NCI-H1105 treated with DMSO at 0.1 percent for 48 hours (cell line): ENCODE measurements around the gene PRRX2.

Source experiments
- DNase-seq: peaks from one replicate; lab custom pipeline; 2025; lab: John Stamatoyannopoulos, UW

The PRRX2 gene

DNA sequence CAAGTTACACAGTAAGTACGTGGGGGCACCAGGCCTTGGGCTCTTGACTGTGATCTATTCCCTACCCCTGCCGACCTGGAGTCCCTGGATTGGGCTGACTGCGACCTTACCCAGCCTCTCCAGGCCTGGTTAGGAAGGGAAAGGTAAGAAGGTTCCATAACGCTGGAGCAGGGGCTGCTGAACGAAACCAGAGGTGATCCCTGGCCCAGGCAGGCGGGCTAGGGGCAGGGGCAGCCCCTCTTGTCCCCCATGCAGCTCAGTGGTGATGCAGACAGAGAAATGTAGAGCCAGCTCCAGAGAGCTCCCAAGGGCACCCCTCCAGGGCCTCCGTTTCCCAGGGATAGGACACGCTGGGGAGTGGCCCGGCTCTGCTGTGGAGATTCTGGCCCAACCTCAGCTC, 14.1 kb downstream of the PRRX2 start:
- DNase-seq, result no peak

DNA sequence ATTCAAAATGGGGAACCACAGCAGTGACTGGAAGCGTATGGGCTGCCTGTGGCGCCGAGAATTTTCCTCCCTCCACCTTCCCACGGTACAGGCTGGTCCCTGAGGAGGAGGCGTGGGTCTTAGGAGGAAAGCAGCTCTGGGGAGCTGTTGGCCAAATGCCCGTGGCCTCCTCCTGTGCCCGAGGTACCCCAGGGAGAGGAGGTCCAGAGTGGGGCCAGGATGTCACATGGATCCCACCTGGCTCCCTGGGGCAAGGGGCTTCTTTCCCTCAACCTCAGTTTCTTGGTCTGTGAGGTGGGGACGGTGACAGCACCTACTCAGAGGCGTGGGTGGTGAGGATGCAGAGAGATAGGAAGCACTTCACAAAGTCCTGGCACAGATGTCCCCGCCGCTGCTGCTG, 16.5 kb downstream of the PRRX2 start:
- no peak for DNase-seq

- no peak for DNase-seq
Measured at GRCh38 chr9:129682381-129682780, 16.9 kb downstream of the PRRX2 start.

DNA sequence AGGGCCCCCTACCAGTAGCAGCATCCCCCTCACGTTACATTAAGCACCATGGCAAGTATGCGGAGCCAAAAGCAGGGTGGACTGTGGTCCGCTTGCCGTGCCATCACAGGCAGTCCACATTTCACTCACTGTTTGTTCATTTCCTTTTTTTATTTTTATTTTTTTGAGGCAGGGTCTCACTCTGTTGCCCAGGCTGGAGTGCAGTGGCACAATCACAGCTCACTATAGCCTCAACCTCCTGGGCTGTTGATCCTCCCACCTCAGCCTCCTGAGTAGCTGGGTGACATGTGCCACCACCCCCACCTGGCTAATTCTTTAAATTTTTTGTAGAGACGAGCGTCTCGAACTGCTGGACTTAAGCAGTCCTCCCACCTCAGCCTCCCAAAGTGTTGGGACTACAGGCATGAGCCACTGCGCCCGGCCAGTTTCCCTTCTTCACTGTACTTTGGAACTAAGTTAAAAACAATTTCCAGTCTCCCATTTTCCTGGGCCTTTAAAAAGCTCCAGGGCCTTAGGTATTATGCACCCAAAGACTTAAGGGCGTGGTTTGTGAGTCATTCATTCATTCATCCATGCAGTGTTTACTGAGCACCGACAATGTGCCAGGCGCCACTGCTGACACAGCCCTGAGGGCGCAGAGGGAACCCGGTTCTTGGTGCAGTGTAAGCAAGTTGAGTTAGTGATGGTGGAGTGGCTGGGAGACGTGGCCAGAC, 19.9 kb downstream of the PRRX2 start:
- no peak for DNase-seq

- DNase-seq, result no peak
Measured at GRCh38 chr9:129685933-129686259, 20.4 kb downstream of the PRRX2 start.

DNA sequence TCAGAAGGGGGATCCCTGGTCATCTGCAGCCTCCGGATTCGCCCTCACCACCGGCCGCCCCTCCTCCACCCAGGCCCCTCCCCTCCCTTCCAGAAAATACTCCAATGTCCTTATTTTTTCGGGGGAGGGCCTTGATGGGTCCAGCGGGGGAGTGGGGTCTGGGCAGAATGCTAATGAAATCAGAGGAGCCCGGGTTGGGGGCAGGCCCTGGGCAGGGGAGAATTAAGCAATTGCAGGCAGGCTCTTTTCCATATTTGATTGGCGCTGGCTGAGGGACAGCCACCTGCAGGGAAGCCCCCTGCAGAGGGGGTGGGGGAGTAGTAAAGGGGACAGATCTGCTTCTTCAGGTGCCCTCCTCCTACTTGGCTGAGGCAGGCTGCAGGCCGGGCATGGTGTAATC, 21.3 kb downstream of the PRRX2 start:
- DNase-seq, result no peak

DNA sequence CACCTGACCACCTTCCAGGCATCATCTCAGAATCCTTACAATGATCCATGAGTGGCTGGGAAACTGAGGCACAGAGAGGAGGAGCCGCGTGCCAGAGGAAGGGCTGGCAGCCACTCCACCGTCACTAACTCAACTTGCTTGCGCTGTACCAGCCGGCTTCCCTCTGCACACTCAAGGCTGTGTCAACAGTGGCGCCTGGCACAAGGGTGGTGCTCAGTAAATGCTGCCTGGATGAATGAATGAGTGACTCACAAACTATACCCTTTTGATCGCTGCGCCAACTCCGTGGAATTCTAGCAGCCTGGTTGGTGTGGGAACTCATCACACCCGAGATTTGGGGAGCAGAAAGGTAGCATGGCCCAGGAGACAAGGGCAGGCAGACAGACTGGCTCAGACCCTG, 21.9 kb downstream of the PRRX2 start:
- no peak for DNase-seq

DNA sequence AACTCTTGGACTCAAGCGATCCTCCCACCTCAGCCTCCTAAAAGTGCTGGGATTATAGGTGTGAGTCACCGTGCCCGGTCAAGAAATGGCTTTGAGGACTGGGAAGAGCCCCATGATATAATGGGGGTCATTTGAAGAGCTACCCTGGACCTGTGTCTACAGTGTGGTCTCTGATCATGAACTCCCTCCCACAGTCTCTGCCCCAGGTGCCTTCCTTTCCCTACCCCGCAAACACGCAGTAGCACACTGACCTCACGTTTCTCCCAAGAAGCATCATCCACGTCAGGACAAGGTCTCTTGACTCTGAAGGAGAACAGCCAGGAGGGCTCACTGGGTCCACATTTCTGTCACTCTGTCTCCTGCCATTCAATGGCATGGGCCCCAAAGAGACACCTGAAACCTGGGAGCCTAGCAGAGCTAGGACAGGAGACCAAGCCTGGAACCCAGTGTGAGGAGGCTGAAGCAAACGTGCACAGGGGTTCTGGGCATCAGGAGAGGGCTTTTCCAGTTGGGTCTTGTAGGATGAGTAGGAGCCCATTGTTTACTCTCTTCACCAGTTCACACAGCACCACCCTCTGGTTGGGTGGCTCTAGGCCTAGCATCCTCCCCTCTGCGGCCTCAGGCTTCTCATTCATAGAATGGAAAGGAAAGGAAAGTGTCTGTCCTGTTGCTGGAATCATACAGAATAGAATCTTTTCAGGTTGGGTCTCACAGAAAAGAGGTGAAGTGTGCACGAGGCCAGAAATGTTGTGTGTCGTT, 23.0 kb downstream of the PRRX2 start:
- no peak for DNase-seq

GRCh38 chr9:129692534-129692933, 27.1 kb downstream of the PRRX2 start:
- no peak for DNase-seq

- DNase-seq, result no peak
Measured at GRCh38 chr9:129693741-129694140, 28.3 kb downstream of the PRRX2 start.

DNA sequence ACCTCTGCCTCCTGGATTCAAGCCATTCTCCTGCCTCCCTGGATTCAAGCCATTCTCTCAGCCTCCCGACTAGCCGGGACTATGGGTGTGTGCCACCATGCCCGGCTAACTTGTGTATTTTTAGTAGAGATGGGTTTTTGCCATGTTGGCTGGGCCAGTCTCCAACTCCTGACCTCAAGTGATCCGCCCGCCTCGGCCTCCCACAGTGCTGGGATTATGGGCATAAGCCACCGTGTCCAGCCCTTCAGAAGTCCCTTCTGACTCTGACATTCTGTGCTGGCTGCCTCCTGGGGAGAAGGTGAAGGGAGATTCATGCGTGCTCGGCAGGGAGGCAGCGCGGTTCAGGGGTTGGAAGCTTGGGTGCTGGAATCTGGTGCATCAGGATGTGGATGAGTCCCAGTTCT, 28.8 kb downstream of the PRRX2 start:
- no peak for DNase-seq

GRCh38 chr9:129695870-129696269, 30.4 kb downstream of the PRRX2 start:
- DNase-seq, result no peak

DNA sequence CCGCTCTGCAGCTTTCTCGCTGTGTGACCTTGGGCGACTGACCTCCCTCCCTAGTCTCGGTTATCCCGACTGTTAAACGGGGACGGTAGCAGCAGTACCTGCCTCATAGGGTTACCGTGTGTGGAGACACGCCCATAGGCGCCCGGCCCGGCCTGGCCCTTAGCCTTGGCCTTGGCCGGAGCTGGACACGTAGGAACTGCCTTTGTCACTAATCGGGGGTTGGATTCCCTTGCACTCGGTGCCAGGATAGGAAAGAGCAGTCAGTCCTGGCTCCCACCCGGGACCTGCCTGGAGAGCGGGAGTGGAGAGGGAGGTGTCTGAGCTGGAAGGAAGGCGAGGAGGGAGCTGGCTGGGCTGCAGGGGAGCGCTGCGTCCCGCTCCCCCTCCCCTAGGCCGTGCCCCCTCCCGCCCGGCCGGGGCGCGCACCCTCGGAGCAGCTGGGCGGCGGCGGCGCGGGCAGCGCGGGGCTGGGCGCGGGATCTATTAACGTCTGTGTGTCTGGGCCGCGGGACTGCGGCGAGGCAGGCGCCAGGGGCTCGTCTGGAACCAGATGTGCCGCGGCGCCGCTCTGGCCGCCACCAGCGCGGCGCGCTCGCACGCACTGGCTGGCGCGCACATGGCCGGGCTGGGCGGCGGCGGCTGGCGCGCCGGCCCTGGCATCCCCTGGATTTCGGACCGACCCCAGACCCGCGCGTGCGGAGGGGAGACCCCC, 31.7 kb downstream of the PRRX2 start:
- peak; percentile 49 for DNase-seq

- DNase-seq, result no peak
Measured at GRCh38 chr9:129697656-129698253, 32.3 kb downstream of the PRRX2 start.

- no peak for DNase-seq
Measured at GRCh38 chr9:129698254-129698757, 32.9 kb downstream of the PRRX2 start.

- DNase-seq, result no peak
Measured at GRCh38 chr9:129701054-129701453, 35.6 kb downstream of the PRRX2 start.

DNA sequence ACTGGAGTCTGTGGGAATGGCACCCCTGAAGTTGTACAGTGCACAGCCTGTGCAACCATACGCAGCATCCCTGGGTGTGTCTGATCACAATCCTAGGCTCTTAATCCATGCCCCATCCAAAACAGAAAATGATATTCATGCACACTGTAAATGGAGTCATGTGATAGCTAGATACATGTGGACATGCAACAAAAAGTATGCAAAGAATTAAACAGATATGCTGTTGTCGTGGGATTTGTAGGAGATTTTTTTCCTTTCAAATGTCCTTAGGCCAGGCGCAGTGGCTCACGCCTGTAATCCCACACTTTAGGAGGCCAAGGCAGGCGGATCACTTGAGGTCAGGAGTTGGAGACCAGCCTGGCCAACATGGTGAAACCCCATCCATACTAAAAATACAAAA, 36.1 kb downstream of the PRRX2 start:
- DNase-seq, result no peak

- no peak for DNase-seq
Measured at GRCh38 chr9:129702589-129703520, 37.4 kb downstream of the PRRX2 start.

- no peak for DNase-seq
Measured at GRCh38 chr9:129703667-129704355, 38.4 kb downstream of the PRRX2 start.

DNA sequence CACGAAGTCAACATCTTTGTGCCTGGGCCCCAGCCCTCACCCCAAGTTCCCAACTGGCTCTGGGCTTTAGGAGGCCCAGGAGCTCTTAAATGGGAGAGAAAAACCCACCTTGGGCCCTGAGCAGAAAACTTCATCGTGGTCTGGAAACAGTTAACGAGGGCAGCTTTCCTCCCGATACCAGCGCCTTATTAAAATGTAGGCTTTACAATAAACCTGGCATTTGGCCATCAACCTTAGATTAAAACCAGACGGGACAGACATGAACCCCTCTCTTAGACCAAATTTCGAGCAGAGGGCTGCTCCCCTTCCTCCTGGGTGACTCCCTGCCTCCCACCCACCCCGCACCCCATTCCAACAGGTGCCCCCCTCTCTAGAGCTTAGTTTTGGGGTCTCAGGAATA, 39.4 kb downstream of the PRRX2 start:
- DNase-seq, result no peak

DNA sequence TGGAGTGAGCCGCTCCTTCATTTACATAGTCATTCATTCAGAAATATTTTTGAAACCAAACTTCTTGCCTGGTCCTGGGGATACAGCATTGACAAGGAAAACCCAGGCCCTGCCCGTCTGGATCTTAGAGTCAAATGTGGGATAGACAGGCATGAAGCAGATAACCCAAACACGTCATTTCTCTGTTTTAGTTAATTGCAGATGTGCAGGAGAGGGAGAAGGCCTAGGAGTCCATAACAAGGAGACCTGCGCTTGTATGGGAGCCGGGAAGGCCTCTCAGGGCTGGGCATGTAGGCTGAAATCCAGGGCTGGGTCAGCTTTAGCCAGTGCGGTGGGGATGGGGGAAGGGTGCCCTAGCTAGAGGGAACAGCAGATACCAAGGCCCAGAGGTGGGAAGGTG, 43.3 kb downstream of the PRRX2 start:
- DNase-seq, result no peak
